K562 (cell line): Measurements from ENCODE around the gene GRIK5. TPM values are rescaled to one million over a fixed set of nuclear protein-coding genes. Genes with fewer than 3 reads are reported as not detected.

Source experiments
- CC2D1A ChIP-seq: fragments of 450-650 bp; IDR thresholded peaks from 2 replicates; pipeline ENCODE4 v1.6.1; 2017; ENCODE audit warnings: mild to moderate bottlenecking
- CEBPG ChIP-seq, 3 experiments: fragments of 200-800 bp in 1 of 3; sonication (Bioruptor generic) in 1 of 3; sonication (generic) in 1 of 3; formaldehyde crosslinking in 1 of 3; IDR thresholded peaks in 2 of 3; conservative IDR thresholded peaks in 1 of 3; 2 replicates each; pipeline versions ENCODE4 v1.6.1 to v1.8.0; 2016 to 2022; ENCODE audit warnings: missing compliant biosample characterization in 2 of 3, missing genetic modification characterization in 2 of 3, mild to moderate bottlenecking in 1 of 3, missing genetic modification reagents in 1 of 3
- GABPB2 ChIP-seq: fragments of 250-450 bp; sonication (Bioruptor Pico); conservative IDR thresholded peaks from 2 replicates; pipeline ENCODE4 v1.5.1; 2021; ENCODE audit warnings: mild to moderate bottlenecking
- JUN ChIP-seq, 2 experiments: sonication (generic) in 1 of 2; formaldehyde crosslinking in 1 of 2; IDR thresholded peaks; 2 replicates each; pipeline versions ENCODE4 v1.6.1 to v1.8.0; 2012 to 2022; ENCODE audit warnings: borderline replicate concordance in 2 of 2, mild to moderate bottlenecking in 2 of 2, improper control_type of control experiment in 1 of 2, low read depth in 1 of 2, low read length in 1 of 2, missing genetic modification reagents in 1 of 2
- KDM5B ChIP-seq: fragments of 200-600 bp; sonication (generic); IDR thresholded peaks from 2 replicates; pipeline ENCODE4 v1.6.1; 2012; ENCODE audit warnings: low read depth, mild to moderate bottlenecking, moderate library complexity, low read length, control low read depth, inconsistent platforms; ENCODE audit not compliant: insufficient replicate concordance
- MEIS2 ChIP-seq: fragments of 450-650 bp; IDR thresholded peaks from 2 replicates; pipeline ENCODE4 v1.6.1; 2014; ENCODE audit warnings: mild to moderate bottlenecking; ENCODE audit not compliant: partially characterized antibody
- NFATC3 ChIP-seq: fragments of 450-650 bp; IDR thresholded peaks from 2 replicates; pipeline ENCODE4 v1.6.1; 2017; ENCODE audit warnings: mild to moderate bottlenecking
- RBBP5 ChIP-seq: fragments of 200-600 bp; sonication (generic); IDR thresholded peaks from 2 replicates; pipeline ENCODE4 v1.6.1; 2012; ENCODE audit warnings: borderline replicate concordance, mild to moderate bottlenecking, low read length, control low read depth, inconsistent platforms; ENCODE audit not compliant: insufficient read depth, poor library complexity, severe bottlenecking
- SPI1 ChIP-seq: IDR thresholded peaks from 2 replicates; pipeline ENCODE4 v1.6.1; 2011; ENCODE audit warnings: low read depth, low read length, control low read depth, borderline replicate concordance
- TBP ChIP-seq: optimal IDR thresholded peaks from 2 replicates; pipeline ENCODE3; 2011; ENCODE audit warnings: low read depth, low read length, improper control_type of control experiment
- TCFL5 ChIP-seq: fragments of 250-450 bp; sonication (Bioruptor Pico); conservative IDR thresholded peaks from 2 replicates; pipeline ENCODE4 v1.6.1; 2021; ENCODE audit warnings: mild to moderate bottlenecking, moderate library complexity, matching md5 sums
- TEAD2 ChIP-seq: fragments of 450-650 bp; IDR thresholded peaks from 2 replicates; pipeline ENCODE4 v1.6.1; 2016; ENCODE audit warnings: missing genetic modification characterization, control low read depth, missing compliant biosample characterization
- ZBTB2 ChIP-seq: fragments of 450-650 bp; IDR thresholded peaks from 2 replicates; pipeline ENCODE4 v1.6.1; 2016; ENCODE audit warnings: antibody characterized with exemption
- ZKSCAN3 ChIP-seq: fragments of 250-450 bp; sonication (Bioruptor Pico); IDR thresholded peaks from 2 replicates; pipeline ENCODE4 v1.4.0; 2020
- ZNF217 ChIP-seq: sonication (generic); formaldehyde crosslinking; IDR thresholded peaks from 2 replicates; pipeline ENCODE4 v1.8.0; 2022; ENCODE audit warnings: mild to moderate bottlenecking, missing genetic modification reagents
- ZNF277 ChIP-seq: fragments of 250-450 bp; sonication (Bioruptor Pico); IDR thresholded peaks from 2 replicates; pipeline ENCODE4 v1.8.0; 2022; ENCODE audit warnings: inconsistent platforms, mild to moderate bottlenecking, moderate library complexity, borderline replicate concordance
- ZNF280B ChIP-seq: fragments of 250-450 bp; sonication (Bioruptor Pico); IDR thresholded peaks from 2 replicates; pipeline ENCODE4 v1.5.1; 2021; ENCODE audit warnings: mild to moderate bottlenecking
- ZNF655 ChIP-seq: fragments of 250-450 bp; sonication (Bioruptor Pico); IDR thresholded peaks from 2 replicates; pipeline ENCODE4 v1.5.0; 2021
- ZNF707 ChIP-seq: fragments of 250-450 bp; sonication (Bioruptor Pico); conservative IDR thresholded peaks from 2 replicates; pipeline ENCODE4 v1.8.0; 2022; ENCODE audit warnings: inconsistent platforms, mild to moderate bottlenecking, moderate library complexity
- ZNF76 ChIP-seq: fragments of 250-450 bp; sonication (Bioruptor Pico); IDR thresholded peaks from 2 replicates; pipeline ENCODE4 v1.4.0; 2020; ENCODE audit warnings: mild to moderate bottlenecking, moderate library complexity, borderline replicate concordance
- polyA plus RNA-seq, 8 experiments: library from polyadenylated mRNA; depleted of rRNA in 4 of 8; stranded (reverse) in 5 of 8; unstranded in 3 of 8; fragments of >200 nt; fragmentation: Nextera tagmentation in 2 of 8; fragmentation: Illumina TruSeq in 1 of 8; extraction: Ambion mirVana in 2 of 8; extraction: Trizol in 1 of 8; gene quantifications; 2 replicates each; pipeline versions ENCODE4 v1.2.1 to v1.2.3, GENCODE V29; 2011 to 2014; ENCODE audit warnings: inconsistent platforms in 1 of 8, missing spikeins in 1 of 8
- total RNA-seq, 7 experiments: library from RNA; depleted of rRNA in 6 of 7; stranded (reverse); fragments of >200 nt in 6 of 7; fragmentation: Illumina TruSeq in 2 of 7; extraction: Trizol in 2 of 7; gene quantifications; 2 replicates each; pipeline versions ENCODE4 v1.2.1 to v1.2.3, GENCODE V29; 2011 to 2021; ENCODE audit warnings: low replicate concordance in 1 of 7

GRIK5 gene
- total and polyA plus RNA-seq, 9 of the 15 experiments (the other 6 are each of a cell fraction or from before 2014, with no cell fraction given): 0.04 to 0.55 (median 0.27) TPM; not detected in 2

GRCh38 chr19:42010245-42011126 lies 59.5 kb downstream of the GRIK5 start (continued):
- peak; percentile 78 for TF ChIP-seq MEIS2
- TF ChIP-seq CEBPG (CRISPR knock-in tag; IDR thresholded peaks at IDR 0.05): peak; percentile 97
- TF ChIP-seq CEBPG (tag; conservative IDR thresholded peaks at IDR 0.05 in 1 of 2, IDR thresholded peaks at IDR 0.05 in 1 of 2): peak; percentile 99 to 100
- TF ChIP-seq TBP: no peak
- no peak for TF ChIP-seq ZNF655
- TF ChIP-seq RBBP5: no peak
- TF ChIP-seq ZNF707 (CRISPR knock-in tag): no peak
- TF ChIP-seq TEAD2 (tag): no peak
- no peak for TF ChIP-seq TCFL5
- no peak for TF ChIP-seq ZKSCAN3 (CRISPR knock-in tag)
- peak; percentile 63; the same call in 1 of the 2 replicates for TF ChIP-seq ZNF76 (CRISPR knock-in tag)
- TF ChIP-seq CC2D1A: no peak; the same call in 1 of the 2 replicates
- TF ChIP-seq ZBTB2: no peak
- TF ChIP-seq JUN (IDR thresholded peaks at IDR 0.05; ENCODE audit: borderline replicate concordance, low read depth, low read length): peak; percentile 44; the same call in 1 of the 2 replicates
- TF ChIP-seq JUN (CRISPR knock-in tag; IDR thresholded peaks at IDR 0.05; ENCODE audit: borderline replicate concordance): no peak
- TF ChIP-seq SPI1: no peak
- TF ChIP-seq ZNF280B (CRISPR knock-in tag): no peak
- TF ChIP-seq ZNF277: no peak
- TF ChIP-seq GABPB2 (CRISPR knock-in tag): no peak
- no peak for TF ChIP-seq ZNF217 (CRISPR knock-in tag)
- TF ChIP-seq NFATC3: no peak
- TF ChIP-seq KDM5B: no peak
